ENCODE measurements around the gene ZMYM5. TPM values are rescaled to one million over a fixed set of nuclear protein-coding genes. Genes with fewer than 3 reads are reported as not detected.
"Not testable (repeated sequence)": the region's sequence is repeated elsewhere in the genome, so short reads cannot be mapped to it uniquely, and the experiment has no call there.

ZMYM5 gene
- polyA plus RNA-seq (ENCODE audit: insufficient read length in 12 of 12): 10 to 100 TPM in 10 of 12 donors, 1 to 10 TPM in 1, not detected in 1; 9.5 to 20.7 (median 15.4) TPM
- long read RNA-seq, donor 1, partial matches to known transcripts: 22 of 23 reads
- long read RNA-seq, donor 1, other reads (novel, unspliced or antisense): 0 of 23 reads
- long read RNA-seq, donor 2, partial matches to known transcripts: 0 of 1 reads
- long read RNA-seq, donor 2, other reads (novel, unspliced or antisense): 0 of 1 reads
- long read RNA-seq, donor 3, partial matches to known transcripts: 0 of 1 reads
- long read RNA-seq, donor 3, other reads (novel, unspliced or antisense): 0 of 1 reads
- long read RNA-seq, donor 4, partial matches to known transcripts: 7 of 8 reads
- long read RNA-seq, donor 4, other reads (novel, unspliced or antisense): 0 of 8 reads
- long read RNA-seq, donor 5, partial matches to known transcripts: 18 of 21 reads
- long read RNA-seq, donor 5, other reads (novel, unspliced or antisense): 0 of 21 reads
- long read RNA-seq, donor 6, partial matches to known transcripts: 18 of 20 reads
- long read RNA-seq, donor 6, other reads (novel, unspliced or antisense): 0 of 20 reads
- long read RNA-seq, donor 7, partial matches to known transcripts: 6 of 7 reads
- long read RNA-seq, donor 7, other reads (novel, unspliced or antisense): 0 of 7 reads
- long read RNA-seq, donor 8, transcript ZMYM5-201 (8 exons, 3,268 nt): major isoform, 5 of 5 reads
- long read RNA-seq, donor 8, partial matches to known transcripts: 0 of 5 reads
- long read RNA-seq, donor 8, other reads (novel, unspliced or antisense): 0 of 5 reads
- long read RNA-seq, donor 9, partial matches to known transcripts: 0 of 1 reads
- long read RNA-seq, donor 9, other reads (novel, unspliced or antisense): 0 of 1 reads
- long read RNA-seq, donor 10, partial matches to known transcripts: 0 of 4 reads
- long read RNA-seq, donor 10, other reads (novel, unspliced or antisense): 0 of 4 reads
- long read RNA-seq, donor 11, partial matches to known transcripts: 21 of 22 reads
- long read RNA-seq, donor 11, other reads (novel, unspliced or antisense): 0 of 22 reads

DNA sequence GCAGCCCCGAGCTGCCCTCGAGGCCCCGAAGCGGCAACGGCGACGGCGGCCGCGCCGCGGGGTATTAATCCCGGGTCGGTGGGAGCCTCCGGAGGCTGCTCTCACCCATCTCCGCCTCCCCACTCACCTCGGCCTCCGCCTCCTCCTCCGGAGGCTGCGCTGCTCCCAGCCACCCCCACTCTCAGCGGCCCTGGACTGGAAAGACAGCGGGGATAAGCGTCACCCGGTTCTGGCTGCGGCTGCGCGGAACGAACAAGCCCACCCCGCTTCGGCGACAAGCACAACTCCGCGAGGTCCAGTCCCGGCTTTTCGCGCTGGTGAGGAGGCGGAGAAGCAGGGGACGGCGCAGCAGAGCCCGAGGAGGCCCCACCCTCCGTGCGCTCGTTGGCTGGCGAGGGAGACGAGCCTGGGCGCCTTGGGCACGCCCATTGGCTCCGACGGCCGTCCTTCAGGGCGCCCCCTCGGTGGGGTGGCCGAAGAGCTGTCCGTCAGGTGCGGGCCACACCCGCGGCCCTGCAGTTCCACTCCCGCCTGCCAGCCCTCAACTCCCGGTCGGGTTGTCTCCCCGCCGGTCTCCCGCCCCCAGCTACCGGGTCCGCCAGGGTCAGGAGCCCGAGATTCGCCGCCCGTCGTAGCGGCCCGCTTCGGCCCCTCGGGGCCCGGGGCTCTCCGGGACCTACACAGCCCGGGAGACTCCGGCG is at the start of gene ZMYM5:
Gene ZMYM5, minus strand, starts transcription at position 327 of the 701 bp plus-strand sequence. CDS start 11,469 bp downstream, outside the sequence.
- DNase-seq: peak; percentile 99

DNA sequence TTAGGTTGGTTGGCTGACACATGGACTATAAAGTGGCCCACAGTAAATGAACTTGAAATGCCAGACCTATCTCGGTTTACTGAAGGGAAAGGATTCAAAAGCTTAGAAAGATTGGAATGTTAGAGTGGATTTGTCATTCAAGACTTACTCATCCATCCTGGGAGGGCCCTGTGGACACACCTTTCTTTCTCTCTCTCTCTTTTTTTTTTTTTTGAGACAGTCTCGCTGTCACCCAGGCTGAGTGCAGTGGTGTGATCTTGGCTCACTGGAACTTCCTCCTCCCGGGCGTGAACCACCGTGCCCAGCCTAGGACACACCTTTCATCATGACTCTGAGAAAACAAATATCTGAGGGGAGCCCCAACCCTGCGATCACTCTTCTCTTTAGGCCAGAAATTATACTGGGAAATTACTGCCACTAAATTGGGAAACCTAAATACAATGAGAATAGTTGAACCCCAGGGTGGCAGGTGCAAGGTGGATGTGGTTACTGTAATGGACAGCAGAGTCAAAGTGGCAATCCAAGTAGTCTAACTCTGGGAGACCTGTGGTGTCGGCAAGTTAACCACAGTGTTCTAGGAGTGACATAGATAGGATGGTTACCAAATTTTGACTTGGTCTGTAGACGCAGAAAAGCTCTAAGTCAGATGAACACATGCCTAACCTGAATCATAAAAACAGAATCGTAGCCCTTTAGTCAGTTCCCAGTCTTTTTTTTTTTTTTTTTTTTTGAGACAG is 47.1 kb upstream of the ZMYM5 start:
- DNase-seq: no peak

DNA sequence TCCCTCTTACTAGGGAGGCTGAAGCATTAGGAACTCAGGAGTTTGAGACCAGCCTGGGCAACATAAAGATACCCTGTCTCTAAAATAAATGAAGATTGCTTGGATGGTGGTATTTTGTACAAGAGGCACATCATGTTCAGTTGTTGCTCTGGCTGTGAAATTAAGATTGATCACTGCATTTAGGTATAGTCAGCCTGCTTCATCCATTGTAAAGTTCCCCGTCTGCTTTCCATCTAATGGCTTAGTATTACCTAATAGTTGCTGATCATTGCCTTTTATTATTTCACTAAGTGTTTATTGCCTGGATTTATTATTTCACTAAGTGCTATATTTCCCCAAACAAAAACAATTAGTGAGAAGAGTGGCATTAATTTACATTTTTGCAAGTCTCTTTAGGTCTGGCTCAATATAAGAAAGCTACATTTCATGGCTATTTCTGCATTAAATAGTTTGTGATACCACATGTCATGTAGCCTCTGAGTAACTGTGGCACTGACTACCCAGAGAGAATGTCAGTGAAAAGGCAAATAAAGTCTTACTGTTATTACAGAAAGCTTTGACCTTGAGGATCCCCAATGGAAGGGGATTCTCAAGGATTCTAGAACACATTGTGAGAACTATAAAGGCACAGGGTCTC is 45.0 kb upstream of the ZMYM5 start:
- no peak for DNase-seq

DNA sequence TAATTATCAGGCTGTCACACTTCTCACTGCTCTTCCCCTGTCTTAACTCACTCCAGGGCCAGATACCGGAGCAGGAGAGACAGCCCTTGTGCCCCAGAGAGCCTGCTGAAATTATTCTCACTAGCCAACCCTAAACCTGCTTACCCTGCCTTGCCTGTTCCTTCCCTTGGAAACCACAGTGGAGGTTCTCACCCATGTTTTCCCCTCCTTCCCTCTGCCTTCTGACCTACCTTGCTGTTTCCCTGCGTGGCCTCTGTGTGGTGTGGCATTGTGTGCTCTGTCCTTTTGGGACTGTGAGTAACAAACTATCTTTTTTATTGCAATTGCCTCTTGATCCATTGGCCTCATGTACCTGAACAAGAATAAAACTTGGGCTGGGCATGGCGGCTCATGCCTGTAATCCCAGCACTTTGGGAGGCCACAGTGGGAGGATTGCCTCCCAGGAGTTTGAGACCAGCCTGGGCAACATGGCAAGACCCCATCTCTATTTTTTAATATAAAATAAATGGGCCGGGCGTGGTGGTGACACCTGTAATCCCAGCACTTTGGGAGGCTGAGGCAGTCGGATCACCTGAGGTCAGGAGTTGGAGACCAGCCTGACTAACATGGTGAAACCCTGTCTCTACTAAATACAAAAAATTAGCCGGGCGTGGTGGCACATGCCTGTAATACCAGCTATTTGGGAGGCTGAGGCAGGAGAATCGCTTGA is 42.2 kb upstream of the ZMYM5 start:
- DNase-seq: not testable (repeated sequence)

DNA sequence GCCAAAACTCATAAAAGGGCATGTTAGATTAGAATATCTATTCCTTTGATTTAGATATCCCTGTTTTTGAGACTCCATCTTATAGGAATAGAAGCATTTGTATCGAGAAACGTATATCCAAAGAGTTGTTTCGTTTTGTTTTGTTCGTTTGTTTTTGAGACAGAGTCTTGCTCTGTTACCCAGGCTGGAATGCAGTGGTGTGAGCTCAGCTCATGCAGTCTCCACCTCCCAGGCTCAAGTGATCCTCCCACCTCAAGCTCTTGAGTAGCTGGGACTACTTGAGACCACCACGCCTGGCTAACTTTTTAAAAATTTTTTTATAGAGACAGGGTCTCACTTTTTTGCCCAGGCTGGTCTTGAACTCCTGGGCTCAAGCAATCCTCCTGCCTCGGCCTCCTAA is 26.6 kb upstream of the ZMYM5 start:
- DNase-seq: no peak

DNA sequence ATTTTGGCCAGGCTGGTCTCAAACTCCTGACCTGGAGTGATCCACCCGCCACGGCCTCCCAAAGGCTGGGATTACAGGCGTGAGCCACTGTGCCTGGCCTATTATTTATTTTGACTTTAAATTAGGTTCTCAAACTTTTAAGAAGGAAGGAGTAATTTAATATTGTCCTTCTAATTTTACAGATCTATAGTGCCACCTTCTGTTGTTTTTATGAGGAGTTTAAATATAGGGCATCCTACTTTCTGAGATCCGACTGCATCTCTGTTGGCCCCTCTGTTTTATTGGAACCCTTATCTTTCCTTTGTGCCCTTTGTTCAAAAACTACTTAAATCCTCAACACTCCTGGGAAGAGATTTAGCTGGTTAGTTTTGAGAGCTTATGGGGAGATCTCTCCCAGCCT is 25.4 kb upstream of the ZMYM5 start:
- DNase-seq: peak; percentile 0

DNA sequence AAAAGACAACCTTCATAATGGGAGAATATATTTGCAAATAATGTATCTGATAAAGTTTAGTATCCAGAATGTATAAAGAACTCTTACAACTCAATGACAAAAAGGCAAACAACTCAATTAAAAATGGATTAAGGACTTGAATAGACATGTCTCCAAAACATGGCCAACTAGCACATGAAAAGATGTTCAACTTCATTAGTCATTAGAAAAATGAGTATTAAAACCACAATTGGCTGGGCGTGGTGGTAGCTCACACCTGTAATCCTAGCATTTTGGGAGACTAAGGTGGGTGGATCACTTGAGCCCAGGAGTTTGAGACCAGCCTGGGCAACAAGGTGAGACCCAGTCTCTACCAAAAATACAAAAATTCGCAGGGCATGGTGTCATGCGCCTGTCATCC is 18.8 kb upstream of the ZMYM5 start:
- no peak for DNase-seq

DNA sequence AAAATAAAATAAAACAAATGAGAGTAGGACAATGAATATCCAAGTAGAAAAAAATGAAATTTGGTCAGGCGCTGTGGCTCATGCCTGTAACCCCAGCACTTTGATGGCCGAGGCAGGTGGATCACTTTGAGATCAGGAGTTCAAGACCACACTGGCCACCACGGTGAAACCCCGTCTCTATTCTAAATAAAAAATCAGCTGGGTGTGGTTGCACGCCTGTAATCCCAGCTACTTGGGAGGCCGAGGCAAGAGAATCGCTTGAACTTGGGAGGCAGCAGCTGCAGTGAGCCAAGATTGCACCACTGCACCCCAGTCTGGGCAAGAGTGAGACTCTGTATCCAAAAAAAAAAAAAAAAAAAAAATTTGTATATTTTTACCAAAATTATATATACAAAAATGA is 18.2 kb upstream of the ZMYM5 start:
- DNase-seq: no peak

DNA sequence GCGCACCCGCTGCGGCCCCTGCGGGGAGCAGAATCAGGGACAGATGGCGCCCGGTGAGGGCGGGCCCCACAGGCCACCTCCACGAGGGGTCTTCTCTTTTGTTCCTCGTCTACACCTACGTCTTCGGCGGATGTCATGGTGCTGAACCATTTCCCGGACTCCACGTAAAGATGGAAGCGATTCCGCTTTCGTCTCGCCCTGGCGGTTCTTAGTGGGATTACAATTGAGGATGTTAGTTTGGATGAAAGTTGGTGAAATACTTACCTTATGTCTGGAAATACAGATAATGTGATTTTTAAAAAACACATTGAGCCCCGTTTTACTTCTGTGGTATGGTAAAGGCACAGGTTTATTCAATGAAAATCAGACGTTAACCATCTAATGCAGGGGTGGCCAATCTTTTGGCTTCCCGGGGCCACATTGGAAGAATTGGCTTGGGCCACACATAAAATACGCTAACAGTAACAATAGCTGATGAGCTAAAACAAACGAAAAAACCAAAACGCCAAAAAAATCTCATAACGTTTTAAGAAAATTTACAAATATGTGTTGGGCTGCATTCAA is 1.4 kb upstream of the ZMYM5 start:
- peak; percentile 86 for DNase-seq

DNA sequence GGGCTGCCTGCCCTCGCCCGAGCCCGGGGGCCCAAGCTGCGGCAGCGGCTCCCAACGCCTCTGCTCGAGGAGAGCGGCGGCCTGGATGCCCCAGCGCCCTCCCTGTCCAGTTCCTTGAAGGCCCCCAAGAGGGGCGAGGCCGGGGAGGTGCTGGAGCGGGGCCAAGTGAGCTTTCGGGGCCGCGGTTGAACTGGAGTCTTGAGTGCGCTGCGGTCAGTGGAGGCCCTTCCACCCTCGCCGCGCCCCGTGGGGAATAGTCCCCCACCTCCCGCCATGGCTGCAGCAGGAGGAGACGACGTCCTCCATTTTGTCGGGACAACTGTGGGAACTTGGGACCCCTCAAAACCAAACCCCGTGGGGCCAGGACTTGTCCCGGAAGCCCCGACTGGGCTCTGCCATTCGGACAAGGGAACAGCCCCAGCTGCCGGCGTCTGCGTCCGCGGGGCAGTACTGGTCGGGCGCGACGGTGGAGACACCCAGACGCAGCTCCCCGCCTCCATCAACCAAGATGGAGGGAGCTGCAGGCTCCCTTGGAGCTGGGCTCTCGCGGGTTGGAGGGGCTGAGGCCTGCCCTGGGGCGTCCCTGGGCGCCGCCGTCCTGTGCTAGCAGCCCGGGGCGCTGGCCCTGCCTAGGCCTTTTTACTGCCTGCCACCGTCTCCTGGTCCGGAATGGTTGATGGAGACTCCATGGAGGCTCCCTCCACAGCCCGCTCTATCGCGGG is 736 bp upstream of the ZMYM5 start:
- peak; percentile 80 for DNase-seq

DNA sequence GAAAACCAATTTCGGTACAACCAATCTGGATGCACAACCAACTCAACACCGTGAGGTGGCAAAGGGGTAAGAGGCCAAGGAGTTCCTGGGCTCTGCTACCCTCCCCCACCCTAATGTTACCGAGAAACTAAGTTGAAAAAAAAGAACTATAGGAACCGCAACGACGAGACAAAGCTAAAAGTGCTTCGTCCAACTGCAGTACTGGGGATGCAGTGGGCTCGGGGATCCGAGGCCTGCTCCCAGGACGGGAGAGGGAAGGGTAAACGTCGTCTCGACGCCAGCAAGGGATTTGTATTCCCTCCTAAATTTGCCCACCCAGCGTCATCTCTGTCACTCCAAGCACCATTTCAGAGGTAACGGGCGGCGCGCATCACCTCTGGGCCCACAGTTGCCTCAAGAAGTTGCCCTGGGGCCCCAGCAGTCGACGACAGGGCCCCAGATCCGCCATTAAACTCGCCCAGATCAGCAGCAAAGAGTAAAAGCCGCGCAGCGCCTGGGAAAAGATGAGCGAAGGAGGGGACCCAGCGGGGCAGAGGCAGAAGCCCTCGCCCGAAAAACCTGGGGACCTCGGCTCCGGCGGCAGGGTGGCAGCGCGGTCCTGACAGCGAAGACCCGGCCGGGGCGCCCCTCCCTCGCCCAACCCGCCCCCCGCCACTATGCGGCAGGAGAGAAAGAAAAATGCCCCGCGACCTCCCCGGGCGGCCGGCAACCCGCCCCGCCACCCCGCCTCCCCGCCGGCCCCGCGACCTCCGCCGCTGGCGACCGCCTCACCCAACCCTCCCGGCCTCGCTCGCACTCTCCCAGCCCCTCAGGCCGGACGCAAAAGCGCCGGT is 752 bp downstream of the ZMYM5 start:
- DNase-seq: peak; percentile 45

DNA sequence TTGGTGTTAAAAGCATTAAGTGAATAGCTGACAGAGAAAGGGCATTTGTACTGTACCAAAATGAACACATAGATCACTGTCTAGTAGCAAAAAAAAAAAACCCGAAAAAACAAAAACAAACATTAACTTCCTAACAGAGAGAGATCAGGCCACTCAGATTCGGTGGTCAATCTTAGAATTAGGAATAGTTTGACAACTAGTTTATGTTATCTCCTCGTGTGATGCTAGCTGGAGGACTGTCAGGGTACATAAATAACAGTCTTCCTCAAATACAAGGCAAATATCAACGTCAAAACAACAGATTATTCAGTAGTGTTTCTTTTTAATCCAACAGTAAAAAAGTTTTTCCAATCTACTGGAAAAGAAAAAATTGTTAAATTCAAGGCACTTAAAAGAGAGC is 1.7 kb downstream of the ZMYM5 start:
- DNase-seq: no peak

DNA sequence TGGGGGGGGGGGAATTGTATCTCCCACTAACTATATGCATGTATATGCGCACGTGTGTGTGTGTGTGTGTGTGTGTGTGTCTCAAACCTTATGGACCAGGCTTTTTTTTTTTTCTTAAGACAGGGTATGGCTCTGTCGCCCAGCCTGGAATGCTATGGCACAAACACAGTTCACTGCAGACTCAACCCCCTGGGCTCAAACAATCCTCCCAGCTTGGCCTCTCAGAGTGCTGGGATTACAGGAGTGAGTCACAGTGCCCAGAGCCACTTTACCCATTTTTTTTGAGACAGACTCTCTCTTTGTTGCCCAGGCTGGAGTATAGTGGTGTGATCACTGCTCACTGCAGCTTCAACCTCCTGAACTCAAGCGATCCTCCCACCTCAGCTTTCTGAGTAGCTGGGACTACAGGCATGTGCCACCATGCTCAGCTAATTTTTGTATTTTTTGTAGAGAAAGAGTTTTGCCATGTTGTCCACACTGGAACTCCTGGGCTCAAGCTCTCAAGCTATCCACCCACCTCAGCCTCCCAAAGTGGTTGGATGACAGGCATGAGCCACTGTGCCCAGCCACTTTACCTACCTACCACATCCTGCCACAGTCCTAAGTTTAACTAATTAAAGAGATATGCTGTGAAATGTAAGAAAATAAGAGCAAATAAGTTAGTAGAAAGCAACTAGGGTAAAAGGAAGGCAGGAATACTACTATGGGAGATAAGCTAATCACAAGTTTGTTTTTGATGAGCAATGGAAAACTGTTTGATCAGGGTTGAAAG is 2.4 kb downstream of the ZMYM5 start:
- no peak for DNase-seq

DNA sequence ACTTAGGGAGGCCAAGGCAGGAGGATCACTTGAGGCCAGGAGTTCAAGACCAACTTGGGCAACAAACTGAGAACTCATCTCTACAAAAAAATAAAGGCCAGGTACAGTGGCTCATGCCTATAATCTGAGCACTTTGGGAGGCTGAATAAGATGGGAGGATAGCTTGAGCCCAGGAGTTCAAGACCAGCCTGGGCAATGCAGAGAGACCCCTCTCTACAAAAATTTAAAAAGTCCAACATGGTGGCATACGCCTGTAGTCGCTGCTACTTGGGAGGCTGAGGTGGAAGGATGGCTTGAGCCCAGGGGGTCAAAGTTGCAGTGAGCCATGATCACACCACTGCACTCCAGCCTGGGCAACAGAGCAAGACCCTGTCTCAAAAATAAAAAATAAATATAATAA is 5.8 kb downstream of the ZMYM5 start:
- not testable (repeated sequence) for DNase-seq

DNA sequence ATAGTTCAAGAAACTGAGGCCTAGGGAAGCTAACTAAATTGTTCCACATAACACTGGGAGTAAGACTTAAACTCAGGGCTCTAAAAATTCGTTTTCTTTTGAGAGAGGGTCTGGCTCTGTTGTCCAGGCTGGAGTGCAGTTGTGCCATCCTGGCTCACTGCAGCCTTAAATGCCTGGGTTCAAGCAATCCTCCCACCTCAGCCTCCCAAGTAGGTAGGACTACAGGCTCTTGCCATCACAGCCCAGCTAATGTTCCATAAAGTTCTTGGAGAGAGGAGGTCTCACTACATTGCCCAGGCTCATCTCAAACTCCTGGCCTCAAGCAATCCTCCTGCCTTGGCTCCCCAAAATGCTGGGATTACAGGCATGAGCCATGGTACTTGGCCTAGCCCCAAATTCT is 10.7 kb downstream of the ZMYM5 start:
- no peak for DNase-seq

DNA sequence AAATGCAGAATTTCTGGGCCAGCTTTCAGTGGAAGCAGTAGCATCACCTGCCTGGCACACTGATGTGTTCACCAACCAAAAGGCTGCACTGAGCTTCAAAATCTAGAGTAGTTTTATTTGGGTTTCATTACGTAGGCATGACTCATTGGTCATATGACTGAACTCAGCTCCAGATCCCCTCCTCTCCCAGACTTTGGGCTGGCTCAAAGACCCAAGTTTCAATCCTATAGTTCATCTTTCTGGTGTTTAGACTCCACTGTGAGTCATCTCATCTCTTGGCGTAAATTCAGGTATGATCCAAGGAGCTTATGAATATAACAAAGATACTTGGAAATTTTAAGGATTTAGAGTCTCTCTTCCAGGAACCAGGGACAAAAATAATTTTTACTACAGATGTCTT is 17.7 kb downstream of the ZMYM5 start:
- peak; percentile 67 for DNase-seq

DNA sequence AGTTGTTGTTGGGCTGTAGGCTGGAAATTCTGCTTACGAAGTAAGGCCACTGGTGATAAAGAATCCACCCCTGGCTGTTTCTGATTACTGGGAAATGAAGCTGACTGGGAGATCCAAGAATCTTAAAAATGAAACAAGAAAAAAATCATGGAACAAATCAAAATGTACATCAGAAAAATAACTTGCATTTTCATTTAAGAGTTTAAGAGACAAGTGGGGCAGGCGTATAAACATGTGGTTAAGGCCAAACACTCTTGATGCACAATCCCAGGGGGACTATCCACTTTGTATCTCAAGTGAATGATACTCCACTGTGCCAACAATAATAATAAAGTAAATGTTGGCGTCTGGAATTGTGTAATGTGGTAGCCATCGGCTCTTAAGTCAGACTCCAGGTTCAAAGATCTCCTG is 24.6 kb downstream of the ZMYM5 start:
- peak; percentile 13 for DNase-seq

All from muscle of arm (tissue), 14 donors.